ENCODE results near the gene LRP1B. TPM values are rescaled to one million over a fixed set of nuclear protein-coding genes. Genes with fewer than 3 reads are reported as not detected.

The LRP1B gene
- total and polyA plus RNA-seq, 7 experiments from 2014 or later: 0.10 TPM; not detected in 6

DNA sequence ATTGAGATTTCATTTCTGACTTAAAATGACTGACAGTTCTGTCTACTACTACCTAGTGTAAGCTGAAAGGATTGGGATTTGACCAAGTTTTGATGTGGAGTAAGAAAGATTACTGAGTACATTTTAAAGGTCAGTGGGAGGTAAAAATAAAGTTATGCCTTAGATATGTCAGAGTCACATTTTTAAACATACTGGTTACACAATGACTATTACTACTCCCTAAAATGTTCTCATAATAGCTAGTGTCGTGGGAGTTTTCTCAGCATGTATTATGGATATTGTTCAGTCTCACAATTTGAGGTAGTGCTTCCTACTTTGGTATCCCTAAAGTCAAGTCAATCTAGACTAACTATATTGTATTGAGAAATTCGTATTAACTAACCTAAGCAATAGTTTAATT is 1092.5 kb downstream of the LRP1B start:
- H3K27ac ChIP-seq (ENCODE audit: low read depth, low read length): no peak overlapping the region
- peaks cover 0 to 4% (median 0%) of the 10 kb centered on the region in 3 experiments for H3K9me3 ChIP-seq (ENCODE audit: control insufficient read depth in 2 of 3, low read length in 3 of 3)
- H3K27me3 ChIP-seq (ENCODE audit: control insufficient read depth in 2 of 2, insufficient read depth in 2 of 2, low read length in 2 of 2): no peaks in the 10 kb centered on the region
- no peak for DNase-seq
- no peak for ATAC-seq
- ChIA-PET POLR2A (no interaction called here), CTCF (no interaction called here)
- no peaks in the 10 kb centered on the region for H3K36me3 ChIP-seq (ENCODE audit: control insufficient read depth in 2 of 3, insufficient read depth in 3 of 3, low read length in 3 of 3)
- Mint-ChIP-seq H3K9me3 (peaks cover 0 to 15% (median 5%) of the 10 kb centered on the region in 11 donors), H3K4me3 (no peak overlapping the region), H3K4me1 (no peaks in the 10 kb centered on the region), H3K36me3 (no peaks in the 10 kb centered on the region), H3K27me3 (no peaks in the 10 kb centered on the region), H3K27ac (no peak overlapping the region)
- H3K4me3 ChIP-seq (ENCODE audit: low read length): no peak overlapping the region
- H3K4me1 ChIP-seq (ENCODE audit: control insufficient read depth in 2 of 2, insufficient read depth in 2 of 2, low read length in 2 of 2): no peaks in the 10 kb centered on the region
- intact Hi-C loops (cut with micrococcal nuclease): no loop called here

DNA sequence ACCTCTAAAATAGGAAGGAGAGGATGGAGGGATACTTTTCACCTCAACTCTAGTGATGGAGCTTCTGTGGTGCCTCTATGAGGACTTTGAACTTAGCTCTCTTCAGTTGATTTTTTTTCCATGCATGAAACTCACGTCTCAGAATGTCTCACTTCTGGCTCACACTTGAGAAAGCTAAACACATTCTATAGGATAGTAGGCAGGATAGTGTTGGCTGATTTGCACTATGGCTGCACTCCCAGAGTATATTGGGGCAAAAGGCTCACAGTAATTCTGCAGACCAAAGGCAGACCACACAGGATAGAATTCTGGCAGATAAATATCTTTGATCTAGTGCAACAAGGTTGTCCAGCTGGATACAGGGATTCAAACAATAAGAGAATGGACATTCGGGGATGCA is 1093.5 kb downstream of the LRP1B start:
- DNase-seq: no peak
- H3K27ac ChIP-seq (ENCODE audit: low read depth, low read length): no peak overlapping the region
- POLR2A ChIA-PET: no interaction called here
- no peaks in the 10 kb centered on the region for H3K4me1 ChIP-seq (ENCODE audit: control insufficient read depth in 2 of 2, insufficient read depth in 2 of 2, low read length in 2 of 2)
- peaks cover 0 to 4% (median 0%) of the 10 kb centered on the region in 3 experiments for H3K9me3 ChIP-seq (ENCODE audit: control insufficient read depth in 2 of 3, low read length in 3 of 3)
- intact Hi-C loops (cut with micrococcal nuclease): no loop called here
- H3K4me3 ChIP-seq (ENCODE audit: low read length): no peak overlapping the region
- Mint-ChIP-seq H3K36me3 (no peaks in the 10 kb centered on the region), H3K27ac (no peak overlapping the region), H3K27me3 (no peaks in the 10 kb centered on the region), H3K9me3 (peaks cover 0 to 11% (median 5%) of the 10 kb centered on the region in 11 donors), H3K4me3 (no peak overlapping the region), H3K4me1 (no peaks in the 10 kb centered on the region)
- ATAC-seq: no peak
- no peaks in the 10 kb centered on the region for H3K27me3 ChIP-seq (ENCODE audit: control insufficient read depth in 2 of 2, insufficient read depth in 2 of 2, low read length in 2 of 2)
- no peaks in the 10 kb centered on the region for H3K36me3 ChIP-seq (ENCODE audit: control insufficient read depth in 2 of 3, insufficient read depth in 3 of 3, low read length in 3 of 3)
- CTCF ChIA-PET: no interaction called here

DNA sequence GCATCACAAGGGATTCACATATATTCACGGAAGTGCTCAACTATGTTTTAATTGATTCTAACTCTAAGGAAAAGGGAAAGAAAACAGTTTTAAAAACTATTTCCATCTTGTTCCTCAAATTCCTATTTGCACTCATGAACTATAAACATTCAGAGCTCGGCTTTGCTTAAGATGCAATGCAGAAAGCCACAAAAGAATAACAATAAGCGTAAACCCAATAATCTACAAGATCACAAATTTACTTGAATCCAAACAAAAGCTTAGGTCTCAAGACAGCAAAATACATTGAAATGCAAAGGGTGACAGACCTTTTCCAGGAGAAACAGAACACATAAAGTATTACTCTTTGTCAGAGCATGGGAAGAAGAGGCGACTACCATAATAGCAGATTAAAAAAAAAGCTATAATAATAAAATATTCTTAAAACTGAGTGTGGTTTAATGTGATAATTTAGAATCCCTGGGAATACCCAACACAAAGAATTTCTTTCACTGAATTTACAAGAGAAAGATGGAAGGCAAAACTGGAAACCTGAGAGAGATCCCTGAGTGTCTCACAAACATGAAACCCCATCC is 1094.9 kb downstream of the LRP1B start:
- Mint-ChIP-seq H3K27me3 (no peaks in the 10 kb centered on the region), H3K4me3 (no peak overlapping the region), H3K9me3 (peaks cover 0 to 10% (median 5%) of the 10 kb centered on the region in 11 donors), H3K4me1 (no peaks in the 10 kb centered on the region), H3K27ac (no peak overlapping the region), H3K36me3 (no peaks in the 10 kb centered on the region)
- CTCF ChIA-PET: interaction anchor here (1.1 kb wide), 1 partner anchor 10 kb away, joined by 4 read pairs; no protein-coding TSS in a partner anchor
- H3K36me3 ChIP-seq (ENCODE audit: control insufficient read depth in 2 of 3, insufficient read depth in 3 of 3, low read length in 3 of 3): no peaks in the 10 kb centered on the region
- H3K27me3 ChIP-seq (ENCODE audit: control insufficient read depth in 2 of 2, insufficient read depth in 2 of 2, low read length in 2 of 2): no peaks in the 10 kb centered on the region
- H3K9me3 ChIP-seq (ENCODE audit: control insufficient read depth in 2 of 3, low read length in 3 of 3): peaks cover 0 to 4% (median 0%) of the 10 kb centered on the region in 3 experiments
- no peaks in the 10 kb centered on the region for H3K4me1 ChIP-seq (ENCODE audit: control insufficient read depth in 2 of 2, insufficient read depth in 2 of 2, low read length in 2 of 2)
- DNase-seq (no peak), ATAC-seq (no peak)
- no peak overlapping the region for H3K27ac ChIP-seq (ENCODE audit: low read depth, low read length)
- H3K4me3 ChIP-seq (ENCODE audit: low read length): no peak overlapping the region
- POLR2A ChIA-PET: no interaction called here
- intact Hi-C loops (cut with micrococcal nuclease): no loop called here

DNA sequence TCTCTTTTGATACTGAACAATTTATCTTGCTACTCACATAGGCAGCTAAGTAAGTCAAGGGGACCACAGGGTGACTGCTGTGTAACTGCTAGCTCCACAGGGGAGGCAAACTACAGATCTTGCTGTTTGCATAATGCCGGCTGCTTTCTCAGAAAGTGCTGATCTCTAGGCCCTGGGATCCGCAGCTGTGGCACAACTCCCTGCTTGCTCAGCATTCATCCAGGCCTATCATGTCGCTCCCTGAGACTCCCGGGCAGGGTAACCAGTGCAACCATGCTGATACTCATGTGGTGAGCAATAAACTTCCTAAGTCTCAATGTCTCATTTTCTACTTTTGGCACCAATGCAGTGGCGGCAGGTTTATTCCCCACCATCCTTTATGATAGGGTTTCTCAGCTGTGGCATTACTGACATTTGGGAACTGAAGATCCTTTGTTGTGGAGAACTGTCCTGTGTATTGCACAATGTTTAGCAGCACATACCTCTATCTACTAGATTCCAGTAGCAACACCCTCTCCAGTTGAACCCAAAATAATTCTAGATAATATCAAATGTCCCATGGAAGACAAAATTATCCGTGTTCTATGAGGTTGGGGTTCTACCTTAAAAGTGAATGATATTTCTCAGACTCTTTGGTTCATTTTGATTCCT is 1101.3 kb downstream of the LRP1B start:
- Mint-ChIP-seq H3K9me3 (peaks cover 0 to 13% (median 5%) of the 10 kb centered on the region in 11 donors), H3K36me3 (no peaks in the 10 kb centered on the region), H3K27ac (no peak overlapping the region), H3K4me3 (no peak overlapping the region), H3K4me1 (no peaks in the 10 kb centered on the region), H3K27me3 (no peaks in the 10 kb centered on the region)
- ChIA-PET POLR2A (no interaction called here), CTCF (no interaction called here)
- Histone ChIP-seq H3K9me3 (ENCODE audit: control insufficient read depth in 2 of 3, low read length in 3 of 3) (no peaks in the 10 kb centered on the region), H3K27me3 (ENCODE audit: control insufficient read depth in 2 of 2, insufficient read depth in 2 of 2, low read length in 2 of 2) (no peaks in the 10 kb centered on the region), H3K4me1 (ENCODE audit: control insufficient read depth in 2 of 2, insufficient read depth in 2 of 2, low read length in 2 of 2) (no peaks in the 10 kb centered on the region), H3K27ac (ENCODE audit: low read depth, low read length) (no peak overlapping the region), H3K36me3 (ENCODE audit: control insufficient read depth in 2 of 3, insufficient read depth in 3 of 3, low read length in 3 of 3) (no peaks in the 10 kb centered on the region), H3K4me3 (ENCODE audit: low read length) (no peak overlapping the region)
- intact Hi-C loops (cut with micrococcal nuclease): no loop called here
- ATAC-seq (no peak), DNase-seq (no peak)

DNA sequence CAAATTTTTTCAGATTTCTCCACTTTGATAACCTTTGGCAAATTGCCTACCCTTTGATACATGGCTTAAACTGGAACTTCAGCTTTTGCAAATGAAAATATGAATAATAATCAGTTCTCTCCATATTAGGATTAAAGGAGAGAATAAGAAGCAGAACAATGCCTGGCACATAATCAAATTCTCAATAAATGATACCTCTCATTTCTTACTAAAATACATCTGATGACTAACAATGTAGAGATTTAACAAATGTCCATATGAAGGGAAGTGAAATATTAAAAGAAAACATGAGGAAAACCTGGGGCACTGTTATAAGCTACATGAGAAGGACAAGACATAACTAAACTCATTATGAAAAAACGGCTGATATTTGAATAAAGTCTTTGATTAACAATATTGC is 1103.6 kb downstream of the LRP1B start:
- Mint-ChIP-seq H3K4me3 (no peak overlapping the region), H3K4me1 (no peaks in the 10 kb centered on the region)
- no peaks in the 10 kb centered on the region for H3K36me3 ChIP-seq (ENCODE audit: control insufficient read depth in 2 of 3, insufficient read depth in 3 of 3, low read length in 3 of 3)

DNA sequence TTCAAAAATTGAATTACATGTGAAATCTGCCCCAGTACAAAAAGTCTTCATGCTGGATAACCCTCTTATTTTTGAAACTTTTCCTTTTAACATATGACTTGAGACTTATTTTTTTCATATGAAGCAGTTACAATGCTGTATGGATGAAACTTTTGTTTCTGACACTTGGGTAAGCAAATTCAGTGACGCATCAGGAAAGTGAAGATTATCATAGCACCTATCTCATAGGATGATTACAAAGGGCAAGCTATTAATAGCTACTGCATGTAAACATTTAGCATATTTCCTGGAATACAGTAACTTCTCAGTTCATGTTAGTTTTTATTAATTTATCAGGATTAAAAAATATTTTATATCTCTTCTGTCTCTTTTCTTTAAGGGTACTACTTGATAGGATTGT is 1109.2 kb downstream of the LRP1B start:
- DNase-seq (no peak), ATAC-seq (no peak)
- Mint-ChIP-seq H3K27ac (no peak overlapping the region), H3K9me3 (peaks cover 0 to 7% (median 0%) of the 10 kb centered on the region in 11 donors), H3K27me3 (no peaks in the 10 kb centered on the region), H3K36me3 (no peaks in the 10 kb centered on the region), H3K4me3 (no peak overlapping the region), H3K4me1 (no peaks in the 10 kb centered on the region)
- Histone ChIP-seq H3K4me1 (ENCODE audit: control insufficient read depth in 2 of 2, insufficient read depth in 2 of 2, low read length in 2 of 2) (no peaks in the 10 kb centered on the region), H3K27ac (ENCODE audit: low read depth, low read length) (no peak overlapping the region), H3K9me3 (ENCODE audit: control insufficient read depth in 2 of 3, low read length in 3 of 3) (no peaks in the 10 kb centered on the region), H3K36me3 (ENCODE audit: control insufficient read depth in 2 of 3, insufficient read depth in 3 of 3, low read length in 3 of 3) (no peaks in the 10 kb centered on the region), H3K27me3 (ENCODE audit: control insufficient read depth in 2 of 2, insufficient read depth in 2 of 2, low read length in 2 of 2) (no peaks in the 10 kb centered on the region), H3K4me3 (ENCODE audit: low read length) (no peak overlapping the region)
- CTCF ChIA-PET: no interaction called here
- intact Hi-C loops (cut with micrococcal nuclease): no loop called here
- POLR2A ChIA-PET: no interaction called here

More for the DNA sequence above, 1103.6 kb downstream of the LRP1B start:
- no peak overlapping the region for H3K27ac ChIP-seq (ENCODE audit: low read depth, low read length)
- Mint-ChIP-seq H3K27me3 (no peaks in the 10 kb centered on the region), H3K27ac (no peak overlapping the region), H3K9me3 (peaks cover 0 to 10% (median 5%) of the 10 kb centered on the region in 11 donors), H3K36me3 (no peaks in the 10 kb centered on the region)
- no peak overlapping the region for H3K4me3 ChIP-seq (ENCODE audit: low read length)
- no peak for DNase-seq
- no peak for ATAC-seq
- ChIA-PET CTCF (no interaction called here), POLR2A (no interaction called here)
- H3K4me1 ChIP-seq (ENCODE audit: control insufficient read depth in 2 of 2, insufficient read depth in 2 of 2, low read length in 2 of 2): no peaks in the 10 kb centered on the region
- H3K9me3 ChIP-seq (ENCODE audit: control insufficient read depth in 2 of 3, low read length in 3 of 3): no peaks in the 10 kb centered on the region
- intact Hi-C loops (cut with micrococcal nuclease): no loop called here
- no peaks in the 10 kb centered on the region for H3K27me3 ChIP-seq (ENCODE audit: control insufficient read depth in 2 of 2, insufficient read depth in 2 of 2, low read length in 2 of 2)

DNA sequence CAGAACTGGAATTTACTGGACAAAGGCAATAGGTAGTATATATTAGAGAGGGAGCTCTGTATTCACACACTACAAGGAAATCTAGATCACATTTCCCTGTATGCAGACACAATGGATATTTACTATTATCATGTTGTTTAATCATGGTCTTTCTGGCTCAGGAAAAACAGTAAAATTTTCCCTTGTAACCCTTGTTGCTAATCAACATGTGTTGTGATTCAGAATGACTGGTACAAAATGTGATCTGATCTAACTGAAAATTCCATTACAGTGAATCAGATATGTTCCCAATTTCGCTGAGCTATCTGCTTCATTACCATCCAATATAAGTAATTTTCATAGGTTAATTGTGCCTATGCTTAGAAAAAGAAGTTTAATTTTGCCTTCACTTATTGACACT is 1109.7 kb downstream of the LRP1B start:
- intact Hi-C loops (cut with micrococcal nuclease): no loop called here
- no peaks in the 10 kb centered on the region for H3K9me3 ChIP-seq (ENCODE audit: control insufficient read depth in 2 of 3, low read length in 3 of 3)
- ATAC-seq: no peak
- Mint-ChIP-seq H3K27ac (no peak overlapping the region), H3K27me3 (no peaks in the 10 kb centered on the region), H3K4me1 (no peaks in the 10 kb centered on the region), H3K4me3 (no peak overlapping the region), H3K9me3 (peaks cover 0 to 7% (median under 1%) of the 10 kb centered on the region in 11 donors), H3K36me3 (no peaks in the 10 kb centered on the region)
- no peak overlapping the region for H3K27ac ChIP-seq (ENCODE audit: low read depth, low read length)
- H3K27me3 ChIP-seq (ENCODE audit: control insufficient read depth in 2 of 2, insufficient read depth in 2 of 2, low read length in 2 of 2): no peaks in the 10 kb centered on the region
- H3K36me3 ChIP-seq (ENCODE audit: control insufficient read depth in 2 of 3, insufficient read depth in 3 of 3, low read length in 3 of 3): no peaks in the 10 kb centered on the region
- ChIA-PET CTCF (no interaction called here), POLR2A (no interaction called here)
- no peak overlapping the region for H3K4me3 ChIP-seq (ENCODE audit: low read length)
- DNase-seq: no peak
- no peaks in the 10 kb centered on the region for H3K4me1 ChIP-seq (ENCODE audit: control insufficient read depth in 2 of 2, insufficient read depth in 2 of 2, low read length in 2 of 2)

All from naive thymus-derived CD4-positive, alpha-beta T cell (primary cell).